ENCODE data around the gene CERK. TPM values are rescaled to one million over a fixed set of nuclear protein-coding genes. Genes with fewer than 3 reads are reported as not detected.

The CERK gene
- total and polyA plus RNA-seq, 8 donors, result 25.0 to 44.0 (median 40.4) TPM

- Histone ChIP-seq H3K4me3 (peak overlapping the region; percentile 80 to 92), H3K36me3 (no peaks in the 10 kb centered on the region), H3K9me3 (no peaks in the 10 kb centered on the region), H3K27me3 (no peaks in the 10 kb centered on the region), H3K4me1 (peaks cover 36 to 47% of the 10 kb centered on the region in 2 donors), H3K27ac (peak overlapping the region in 1 of 2 donors; percentile 81)
- intact Hi-C loops (cut with DNase I), result no loop called here
- TF ChIP-seq, protein P1, sequence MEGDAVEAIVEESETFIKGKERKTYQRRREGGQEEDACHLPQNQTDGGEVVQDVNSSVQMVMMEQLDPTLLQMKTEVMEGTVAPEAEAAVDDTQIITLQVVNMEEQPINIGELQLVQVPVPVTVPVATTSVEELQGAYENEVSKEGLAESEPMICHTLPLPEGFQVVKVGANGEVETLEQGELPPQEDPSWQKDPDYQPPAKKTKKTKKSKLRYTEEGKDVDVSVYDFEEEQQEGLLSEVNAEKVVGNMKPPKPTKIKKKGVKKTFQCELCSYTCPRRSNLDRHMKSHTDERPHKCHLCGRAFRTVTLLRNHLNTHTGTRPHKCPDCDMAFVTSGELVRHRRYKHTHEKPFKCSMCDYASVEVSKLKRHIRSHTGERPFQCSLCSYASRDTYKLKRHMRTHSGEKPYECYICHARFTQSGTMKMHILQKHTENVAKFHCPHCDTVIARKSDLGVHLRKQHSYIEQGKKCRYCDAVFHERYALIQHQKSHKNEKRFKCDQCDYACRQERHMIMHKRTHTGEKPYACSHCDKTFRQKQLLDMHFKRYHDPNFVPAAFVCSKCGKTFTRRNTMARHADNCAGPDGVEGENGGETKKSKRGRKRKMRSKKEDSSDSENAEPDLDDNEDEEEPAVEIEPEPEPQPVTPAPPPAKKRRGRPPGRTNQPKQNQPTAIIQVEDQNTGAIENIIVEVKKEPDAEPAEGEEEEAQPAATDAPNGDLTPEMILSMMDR (IDR thresholded peaks at IDR 0.05), result no peak
- peak in 2 of 4 donors; percentile 59 to 83 for DNase-seq
- ATAC-seq, result peak; percentile 1
Observed at GRCh38 chr22:46739094-46739870, 1.2 kb upstream of the CERK start.

DNA sequence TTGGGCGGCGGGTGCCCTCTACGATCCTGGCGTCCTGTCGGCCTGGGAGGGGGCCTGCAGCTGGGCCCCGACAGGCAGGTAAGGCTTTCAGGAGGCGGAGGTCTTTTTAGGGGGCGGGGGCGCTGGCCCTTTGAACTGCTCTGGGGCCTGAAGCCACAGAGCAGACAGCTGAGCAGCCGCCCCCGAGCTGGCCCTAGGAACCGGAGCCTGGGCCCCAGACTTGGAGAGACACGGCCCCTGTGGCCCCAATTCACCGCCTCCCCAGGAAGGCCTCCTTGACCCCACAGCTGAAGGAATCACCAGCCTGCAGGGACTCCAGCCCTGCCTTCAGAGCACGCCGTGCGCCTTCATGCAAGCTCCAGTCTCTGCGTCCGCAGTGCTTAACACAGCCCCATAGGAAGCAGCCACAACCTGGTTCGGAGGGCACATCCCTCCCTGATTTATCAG, 618 bp upstream of the CERK start:
- Histone ChIP-seq H3K4me3 (peak overlapping the region; percentile 80 to 92), H3K4me1 (peaks cover 41 to 53% of the 10 kb centered on the region in 2 donors), H3K27ac (peak overlapping the region; percentile 76 to 81), H3K27me3 (no peaks in the 10 kb centered on the region), H3K9me3 (no peaks in the 10 kb centered on the region), H3K36me3 (no peaks in the 10 kb centered on the region)
- TF ChIP-seq, protein P1 (IDR thresholded peaks at IDR 0.05), result no peak
- intact Hi-C loops (cut with DNase I), result no loop called here
- ATAC-seq, result peak; percentile 2
- no peak for DNase-seq

GRCh38 chr22:46737105-46737975, 712 bp downstream of the CERK start:
- peaks cover 41 to 64% of the 10 kb centered on the region in 2 donors for H3K4me1 ChIP-seq

DNA sequence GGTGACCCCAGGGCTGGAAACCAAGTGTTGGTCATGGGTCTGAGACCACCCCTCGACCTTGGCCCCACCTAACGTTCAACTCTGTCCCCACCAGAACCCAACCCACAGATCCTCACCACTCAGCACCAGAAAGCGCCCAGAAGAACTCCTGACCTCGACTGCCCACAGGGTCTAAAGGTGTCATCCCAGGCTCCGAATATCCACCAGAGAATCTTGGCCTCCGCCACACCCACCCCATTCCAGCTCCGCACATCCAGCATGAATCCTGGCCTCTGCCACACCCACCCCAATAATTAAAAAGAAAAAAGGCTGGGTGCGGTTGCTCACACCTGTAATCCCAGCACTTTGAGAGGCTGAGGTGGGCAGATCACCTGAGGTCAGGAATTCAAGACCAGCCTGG, 1.3 kb downstream of the CERK start:
- TF ChIP-seq, protein P1 (IDR thresholded peaks at IDR 0.05), result no peak
- Histone ChIP-seq H3K4me3 (peak overlapping the region; percentile 80 to 92), H3K4me1 (peaks cover 41 to 68% of the 10 kb centered on the region in 2 donors), H3K36me3 (peaks cover 0 to 4% of the 10 kb centered on the region in 2 donors), H3K9me3 (no peaks in the 10 kb centered on the region), H3K27me3 (no peaks in the 10 kb centered on the region), H3K27ac (peak overlapping the region in 1 of 2 donors; percentile 65)
- intact Hi-C loops (cut with DNase I), result no loop called here
- ATAC-seq, result no peak
- DNase-seq, result peak in 1 of 4 donors; percentile 38

More at GRCh38 chr22:46737105-46737975, 712 bp downstream of the CERK start:
- TF ChIP-seq, protein P1 (IDR thresholded peaks at IDR 0.05), result no peak
- H3K27me3 ChIP-seq, result no peaks in the 10 kb centered on the region
- peak overlapping the region; percentile 81 to 83 for H3K27ac ChIP-seq
- H3K9me3 ChIP-seq, result no peaks in the 10 kb centered on the region
- intact Hi-C loops (cut with DNase I), result no loop called here
- peak overlapping the region; percentile 80 to 92 for H3K4me3 ChIP-seq
- DNase-seq (peak in 2 of 4 donors; percentile 52 to 89), ATAC-seq (peak; percentile 28)
- no peaks in the 10 kb centered on the region for H3K36me3 ChIP-seq
